Chondrocyte (in vitro differentiated cells): ENCODE measurements around the gene ENKD1. TPM values are rescaled to one million over a fixed set of nuclear protein-coding genes. Genes with fewer than 3 reads are reported as not detected.

Experiments
- DNase-seq: peaks from one replicate; pipeline ENCODE4 v3.0.0; 2021; ENCODE audit warnings: mixed read lengths, low spot score
- H3K27ac Mint-ChIP-seq: one replicate; pipeline ENCODE4 v1.8.0; 2021; ENCODE audit warnings: mild to moderate bottlenecking, moderate library complexity, mixed read lengths; ENCODE audit not compliant: unreplicated experiment
- H3K27me3 Mint-ChIP-seq: 2 replicates; pipeline ENCODE4 v1.8.0; 2021; ENCODE audit warnings: low read depth, mixed read lengths
- H3K36me3 Mint-ChIP-seq: 2 replicates; pipeline ENCODE4 v1.8.0; 2021; ENCODE audit warnings: low read depth, mixed read lengths
- H3K4me1 Mint-ChIP-seq: 2 replicates; pipeline ENCODE4 v1.8.0; 2021; ENCODE audit warnings: low read depth, mild to moderate bottlenecking, mixed read lengths
- H3K4me3 Mint-ChIP-seq: one replicate; pipeline ENCODE4 v1.8.0; 2021; ENCODE audit warnings: mild to moderate bottlenecking, moderate library complexity, mixed read lengths; ENCODE audit not compliant: unreplicated experiment
- H3K9me3 Mint-ChIP-seq: 2 replicates; pipeline ENCODE4 v1.8.0; 2021; ENCODE audit warnings: low read depth, mixed read lengths
- total RNA-seq: library from RNA; stranded (reverse); gene quantifications from 3 replicates; pipeline ENCODE4 v1.2.1, GENCODE V29; 2021
- TF ChIP-seq, protein P1 (sequence below): fragments of 200-600 bp; sonication (generic); IDR thresholded peaks from 2 replicates; pipeline ENCODE4 v1.5.0; 2021; ENCODE audit warnings: antibody characterized with exemption, mild to moderate bottlenecking, moderate library complexity

Gene ENKD1
- total RNA-seq, 1 donor from 2014 or later = 6.4 TPM

DNA sequence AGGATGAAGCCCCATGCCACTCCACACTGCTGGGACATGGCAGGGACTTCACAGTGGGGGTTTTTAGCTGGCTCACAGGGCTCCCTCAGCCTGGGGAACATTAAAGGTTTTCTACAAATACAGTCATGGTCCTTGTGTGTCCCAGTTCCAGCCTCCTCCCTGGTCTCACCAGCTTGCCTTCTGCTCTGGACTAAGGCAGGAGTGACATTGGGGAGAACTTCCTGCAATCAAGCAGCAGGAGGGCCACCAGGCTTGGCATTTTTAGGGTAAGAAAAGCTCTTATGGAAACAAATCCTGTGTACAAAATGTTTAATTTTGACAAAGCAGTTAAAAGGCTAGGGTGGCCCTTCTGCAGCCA is 3.9 kb downstream of the ENKD1 start:
- Mint-ChIP-seq H3K4me3 (no peak overlapping the region), H3K4me1 (peaks cover 30% of the 10 kb centered on the region), H3K27ac (no peak overlapping the region), H3K9me3 (no peaks in the 10 kb centered on the region), H3K27me3 (no peaks in the 10 kb centered on the region), H3K36me3 (no peaks in the 10 kb centered on the region)
- TF ChIP-seq, protein P1, sequence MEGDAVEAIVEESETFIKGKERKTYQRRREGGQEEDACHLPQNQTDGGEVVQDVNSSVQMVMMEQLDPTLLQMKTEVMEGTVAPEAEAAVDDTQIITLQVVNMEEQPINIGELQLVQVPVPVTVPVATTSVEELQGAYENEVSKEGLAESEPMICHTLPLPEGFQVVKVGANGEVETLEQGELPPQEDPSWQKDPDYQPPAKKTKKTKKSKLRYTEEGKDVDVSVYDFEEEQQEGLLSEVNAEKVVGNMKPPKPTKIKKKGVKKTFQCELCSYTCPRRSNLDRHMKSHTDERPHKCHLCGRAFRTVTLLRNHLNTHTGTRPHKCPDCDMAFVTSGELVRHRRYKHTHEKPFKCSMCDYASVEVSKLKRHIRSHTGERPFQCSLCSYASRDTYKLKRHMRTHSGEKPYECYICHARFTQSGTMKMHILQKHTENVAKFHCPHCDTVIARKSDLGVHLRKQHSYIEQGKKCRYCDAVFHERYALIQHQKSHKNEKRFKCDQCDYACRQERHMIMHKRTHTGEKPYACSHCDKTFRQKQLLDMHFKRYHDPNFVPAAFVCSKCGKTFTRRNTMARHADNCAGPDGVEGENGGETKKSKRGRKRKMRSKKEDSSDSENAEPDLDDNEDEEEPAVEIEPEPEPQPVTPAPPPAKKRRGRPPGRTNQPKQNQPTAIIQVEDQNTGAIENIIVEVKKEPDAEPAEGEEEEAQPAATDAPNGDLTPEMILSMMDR = no peak
- DNase-seq = no peak

DNA sequence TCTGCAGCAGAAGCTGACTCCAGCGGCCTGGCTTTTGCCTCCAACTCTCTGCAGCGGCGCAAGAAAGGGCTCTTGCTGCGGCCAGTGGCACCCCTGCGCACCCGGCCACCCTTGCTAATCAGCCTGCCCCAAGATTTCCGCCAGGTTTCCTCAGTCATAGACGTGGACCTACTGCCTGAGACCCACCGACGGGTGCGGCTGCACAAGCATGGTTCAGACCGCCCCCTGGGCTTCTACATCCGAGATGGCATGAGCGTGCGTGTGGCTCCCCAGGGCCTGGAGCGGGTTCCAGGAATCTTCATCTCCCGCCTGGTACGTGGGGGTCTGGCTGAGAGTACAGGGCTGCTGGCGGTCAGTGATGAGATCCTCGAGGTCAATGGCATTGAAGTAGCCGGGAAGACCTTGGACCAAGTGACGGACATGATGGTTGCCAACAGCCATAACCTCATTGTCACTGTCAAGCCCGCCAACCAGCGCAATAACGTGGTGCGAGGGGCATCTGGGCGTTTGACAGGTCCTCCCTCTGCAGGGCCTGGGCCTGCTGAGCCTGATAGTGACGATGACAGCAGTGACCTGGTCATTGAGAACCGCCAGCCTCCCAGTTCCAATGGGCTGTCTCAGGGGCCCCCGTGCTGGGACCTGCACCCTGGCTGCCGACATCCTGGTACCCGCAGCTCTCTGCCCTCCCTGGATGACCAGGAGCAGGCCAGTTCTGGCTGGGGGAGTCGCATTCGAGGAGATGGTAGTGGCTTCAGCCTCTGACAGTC is 4.5 kb downstream of the ENKD1 start:
- Mint-ChIP-seq H3K27ac (no peak overlapping the region), H3K9me3 (no peaks in the 10 kb centered on the region), H3K27me3 (no peaks in the 10 kb centered on the region)

DNA sequence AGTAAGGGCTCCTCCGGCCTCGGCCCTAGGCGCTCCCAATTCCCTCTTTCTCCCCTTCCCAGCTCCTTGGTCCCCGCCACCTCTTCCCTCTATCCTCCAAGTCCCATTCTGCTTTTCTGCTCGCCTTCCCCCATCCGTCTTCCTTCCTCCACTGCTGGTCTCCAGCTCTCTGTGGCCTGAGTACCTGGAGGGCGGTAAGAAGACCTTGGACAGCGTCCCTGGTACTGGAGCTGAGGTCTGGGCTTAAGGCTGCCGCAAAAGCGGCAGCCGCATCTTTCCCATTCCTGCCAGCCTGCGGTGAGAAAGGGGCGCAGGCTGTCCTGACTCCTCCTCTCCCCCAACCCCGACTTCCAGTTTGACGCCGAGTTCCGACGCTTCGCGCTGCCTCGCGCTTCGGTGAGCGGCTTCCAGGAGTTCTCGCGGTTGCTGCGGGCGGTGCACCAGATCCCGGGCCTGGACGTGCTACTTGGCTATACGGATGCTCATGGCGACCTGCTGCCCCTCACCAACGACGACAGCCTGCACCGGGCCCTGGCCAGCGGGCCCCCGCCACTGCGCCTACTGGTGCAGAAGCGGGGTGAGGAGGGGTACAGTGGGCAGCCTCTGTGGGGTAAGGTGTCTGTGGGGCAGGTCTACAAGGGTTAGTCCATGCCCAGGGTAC is 5.3 kb downstream of the ENKD1 start:
- Mint-ChIP-seq H3K36me3 (no peaks in the 10 kb centered on the region), H3K4me1 (peaks cover 23% of the 10 kb centered on the region), H3K4me3 (peak overlapping the region; percentile 87), H3K27me3 (no peaks in the 10 kb centered on the region), H3K9me3 (no peaks in the 10 kb centered on the region), H3K27ac (peak overlapping the region; percentile 93)
- TF ChIP-seq, protein P1 = no peak
- no peak for DNase-seq

More for the DNA sequence above, 4.5 kb downstream of the ENKD1 start:
- no peak for DNase-seq
- Mint-ChIP-seq H3K36me3 (no peaks in the 10 kb centered on the region), H3K4me3 (no peak overlapping the region), H3K4me1 (peaks cover 25% of the 10 kb centered on the region)
- TF ChIP-seq, protein P1 = no peak

DNA sequence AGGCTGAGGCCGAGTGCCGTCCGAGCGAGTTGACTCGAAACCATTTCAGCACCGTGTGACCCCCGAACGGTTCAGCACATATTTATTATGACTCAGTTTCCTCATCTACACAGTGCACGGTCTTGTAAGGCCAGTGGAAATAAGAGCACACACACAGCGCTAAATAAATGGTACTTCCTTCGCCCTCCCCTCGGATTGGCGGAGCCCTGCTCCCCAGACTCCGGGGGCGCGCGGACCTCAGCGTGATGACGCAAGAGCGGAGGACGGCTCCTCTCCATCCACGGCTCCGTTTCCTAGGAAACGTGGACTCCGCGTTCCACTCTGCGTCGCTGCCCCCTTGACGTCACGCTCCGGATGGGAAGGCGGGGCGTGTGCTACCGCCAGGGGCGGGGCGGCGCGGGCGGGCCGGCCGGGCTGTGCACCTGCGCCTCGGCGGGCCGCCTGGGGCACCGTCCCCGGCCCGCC is 6.0 kb downstream of the ENKD1 start, which contains the start of gene PARD6A:
PARD6A (plus strand) TSS at position 397 of the 465 bp plus-strand sequence. CDS start 79 bp downstream, outside the sequence.
- Mint-ChIP-seq H3K4me3 (peak within 1 kb of the TSS; percentile 87), H3K27me3 (peaks cover under 1% of the 10 kb centered on the region), H3K9me3 (no peaks in the 10 kb centered on the region), H3K36me3 (no peaks in the 10 kb centered on the region), H3K4me1 (peaks cover 20% of the 10 kb centered on the region), H3K27ac (peak within 1 kb of the TSS; percentile 97)
- DNase-seq = no peak
- TF ChIP-seq, protein P1 = no peak
